ENCODE data around the gene UGT2A3.

- no peak for TF ChIP-seq CTCF (IDR thresholded peaks at IDR 0.05)
- TF ChIP-seq POLR2A (IDR thresholded peaks at IDR 0.05), result no peak
Observed at GRCh38 chr4:68963374-68963773, 11.8 kb upstream of the UGT2A3 start.
